ENCODE results near the gene DHRSX.
"Not testable (repeated sequence)": the region's sequence is repeated elsewhere in the genome, so short reads cannot be mapped to it uniquely, and the experiment has no call there.

DHRSX gene

DNA sequence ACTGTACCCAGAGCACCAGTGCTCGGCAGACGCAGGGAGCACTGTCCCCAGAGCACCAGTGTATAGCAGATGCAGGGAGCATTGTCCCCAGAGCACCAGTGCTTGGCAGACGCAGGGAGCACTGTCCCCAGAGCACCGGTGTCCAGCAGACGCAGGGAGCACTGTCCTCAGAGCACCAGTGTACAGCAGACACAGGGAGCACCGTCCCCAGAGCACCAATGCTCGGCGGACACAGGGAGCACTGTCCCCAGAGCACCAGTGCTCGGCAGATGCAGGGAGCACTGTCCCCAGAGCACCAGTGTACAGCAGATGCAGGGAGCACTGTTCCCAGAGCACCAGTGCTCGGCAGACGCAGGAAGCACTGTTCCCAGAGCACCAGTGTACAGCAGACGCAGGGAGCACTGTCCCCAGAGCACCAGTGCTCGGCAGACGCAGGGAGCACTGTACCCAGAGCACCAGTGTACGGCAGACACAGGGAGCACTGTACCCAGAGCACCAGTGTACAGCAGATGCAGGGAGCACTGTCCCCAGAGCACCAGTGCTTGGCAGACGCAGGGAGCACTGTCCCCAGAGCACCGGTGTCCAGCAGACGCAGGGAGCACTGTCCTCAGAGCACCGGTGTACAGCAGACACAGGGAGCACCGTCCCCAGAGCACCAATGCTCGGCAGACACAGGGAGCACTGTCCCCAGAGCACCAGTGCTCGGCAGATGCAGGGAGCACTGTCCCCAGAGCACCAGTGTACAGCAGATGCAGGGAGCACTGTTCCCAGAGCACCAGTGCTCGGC is 234.9 kb downstream of the DHRSX start:
- not testable (repeated sequence) for DNase-seq (ENCODE audit: low read depth in 2 of 2)

DNA sequence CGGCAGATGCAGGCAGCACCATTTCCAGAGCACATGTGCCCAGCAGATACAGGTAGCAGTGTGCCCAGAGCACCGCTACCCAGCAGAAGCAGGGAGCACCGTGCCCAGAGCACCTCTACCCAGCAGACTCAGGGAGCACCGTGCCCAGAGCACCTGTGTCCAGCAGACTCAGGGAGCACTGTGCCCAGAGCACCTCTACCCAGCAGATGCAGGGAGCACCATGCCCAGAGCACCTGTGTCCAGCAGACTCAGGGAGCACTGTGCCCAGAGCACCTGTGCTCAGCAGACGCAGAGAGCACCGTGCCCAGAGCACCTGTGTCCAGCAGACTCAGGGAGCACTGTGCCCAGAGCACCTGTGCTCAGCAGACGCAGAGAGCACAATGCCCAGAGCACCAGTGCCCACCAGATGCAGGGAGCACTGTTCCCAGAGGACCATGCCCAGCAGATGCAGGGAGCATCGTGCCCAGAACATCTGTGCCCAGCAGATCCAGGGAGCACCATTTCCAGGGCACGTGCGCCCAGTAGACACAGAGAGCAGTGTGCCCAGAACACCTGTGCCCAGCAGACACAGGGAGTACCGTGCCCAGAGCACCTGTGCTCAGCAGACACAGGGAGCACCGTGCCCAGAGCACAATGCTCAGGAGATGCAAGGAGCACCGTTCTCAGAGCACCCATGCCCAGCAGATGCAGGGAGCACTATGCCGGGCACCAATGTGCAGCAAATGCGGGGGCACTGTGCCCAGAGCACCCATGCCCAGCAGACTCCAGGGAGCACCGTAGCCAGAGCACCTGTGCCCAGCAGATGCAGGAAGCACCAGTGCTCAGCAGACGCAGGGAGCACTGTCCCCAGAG is 236.4 kb downstream of the DHRSX start:
- no peak for DNase-seq (ENCODE audit: low read depth in 2 of 2)

DNA sequence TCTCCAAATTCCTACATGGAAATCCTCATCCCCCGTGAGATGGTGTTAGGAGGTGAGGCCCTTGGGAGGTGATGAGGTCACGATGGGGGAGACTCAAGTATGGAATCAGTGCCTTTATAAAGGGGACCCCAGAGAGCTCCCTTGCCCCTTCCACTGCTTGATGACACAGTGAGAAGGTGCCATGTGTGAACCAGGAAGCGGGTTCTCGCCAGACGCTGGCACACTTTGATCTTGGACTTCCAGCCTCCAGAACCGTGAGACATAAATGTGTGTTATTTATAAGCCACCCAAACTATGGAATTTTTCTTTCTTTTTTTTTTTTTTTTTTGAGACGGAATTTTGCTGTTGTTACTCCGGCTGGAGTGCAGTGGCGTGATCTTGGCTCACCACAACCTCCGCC is 237.6 kb downstream of the DHRSX start:
- no peak for DNase-seq (ENCODE audit: low read depth in 2 of 2)

DNA sequence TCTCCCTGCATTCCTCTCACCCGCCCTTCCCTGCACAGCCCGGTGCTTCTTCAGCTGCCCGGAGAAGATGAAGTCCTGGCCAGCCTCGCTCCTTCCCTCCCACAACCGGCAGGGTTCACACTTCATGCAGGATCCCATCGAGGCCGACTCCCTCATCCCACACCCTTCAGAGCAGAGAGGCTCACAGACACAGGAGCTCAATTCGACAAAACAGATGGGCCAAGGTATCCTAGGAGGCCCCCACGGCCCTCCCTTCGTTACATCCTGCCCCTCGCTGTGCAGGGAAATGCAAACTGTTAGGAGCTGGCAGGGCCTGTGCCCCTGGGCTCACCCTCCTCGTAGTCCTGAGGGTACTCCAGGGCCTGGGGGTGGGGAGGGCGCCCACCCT is 238.1 kb downstream of the DHRSX start:
- DNase-seq (ENCODE audit: low read depth in 2 of 2): no peak

DNA sequence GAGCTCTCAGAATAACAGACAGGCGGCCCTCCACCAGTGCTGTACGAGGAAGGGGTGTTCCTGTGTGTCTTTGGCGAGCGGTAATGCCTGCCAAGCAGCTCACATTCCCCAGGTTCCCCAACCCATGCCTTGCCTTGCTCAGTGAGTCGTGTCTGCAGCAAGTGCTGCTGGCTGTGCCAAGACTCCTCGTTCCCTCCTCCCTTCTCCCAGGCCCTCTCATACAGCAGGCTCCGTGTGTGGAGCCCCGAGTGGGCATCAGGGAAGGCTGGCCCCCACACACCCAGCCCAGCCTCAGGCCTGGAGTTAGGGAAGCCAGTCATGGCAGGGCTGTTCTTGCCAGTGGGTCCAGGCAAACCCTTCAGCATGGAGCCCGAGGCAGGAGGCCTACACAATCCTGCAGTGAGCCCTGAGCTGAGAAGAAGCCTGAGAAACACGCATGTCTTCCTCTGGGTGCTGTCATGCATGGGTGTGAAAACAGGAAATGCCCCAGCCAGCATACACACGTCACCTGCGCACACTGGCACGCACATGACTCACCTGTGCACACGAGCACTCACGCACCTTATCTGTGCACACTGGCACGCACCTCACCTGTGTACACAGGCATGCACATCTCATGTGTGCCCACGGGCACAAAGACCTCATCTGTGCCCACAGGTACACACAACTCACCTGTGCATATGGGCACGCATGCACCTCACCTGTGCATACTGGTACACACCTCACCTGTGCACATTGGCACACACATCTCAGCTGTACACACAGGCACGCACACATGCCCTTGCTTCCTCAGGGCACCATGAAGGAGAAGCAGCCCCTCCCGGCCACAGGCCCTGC is 238.7 kb downstream of the DHRSX start:
- no peak for DNase-seq (ENCODE audit: low read depth in 2 of 2)

DNA sequence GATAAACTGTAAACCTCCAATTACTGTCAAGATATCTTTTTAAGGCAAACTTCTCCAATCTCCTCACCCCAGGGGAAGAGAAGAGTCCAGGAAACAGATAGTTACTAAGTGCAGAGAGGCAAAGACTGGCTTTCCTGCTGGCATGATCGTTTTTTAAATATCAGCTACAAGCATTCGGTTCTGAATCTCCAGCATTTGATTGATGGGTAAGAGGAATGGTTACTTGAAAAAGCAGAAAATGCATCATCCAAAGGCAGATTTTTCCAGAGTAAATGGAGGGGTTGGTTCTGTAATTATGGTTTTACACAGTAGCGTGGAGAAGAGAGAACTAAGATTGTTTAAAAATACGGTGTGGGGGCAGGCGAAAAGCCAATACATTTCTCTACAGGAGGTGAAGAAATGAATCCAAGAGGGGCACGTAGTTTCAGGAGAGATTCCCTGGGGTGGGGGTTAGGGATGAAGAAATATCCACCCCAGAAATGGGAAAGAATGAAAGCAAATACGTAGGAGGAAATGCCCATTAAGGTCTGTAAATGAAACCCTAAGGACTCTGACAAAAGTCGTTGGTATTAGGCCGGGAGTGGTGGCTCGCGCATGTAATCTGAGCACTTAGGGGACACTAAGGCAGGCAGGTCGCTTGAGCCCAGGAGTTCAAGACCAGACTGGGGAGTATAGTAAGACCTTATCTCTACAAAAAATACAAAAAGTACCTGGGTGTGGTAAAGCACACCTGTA is 248.3 kb downstream of the DHRSX start:
- no peak for DNase-seq (ENCODE audit: low read depth in 2 of 2)

DNA sequence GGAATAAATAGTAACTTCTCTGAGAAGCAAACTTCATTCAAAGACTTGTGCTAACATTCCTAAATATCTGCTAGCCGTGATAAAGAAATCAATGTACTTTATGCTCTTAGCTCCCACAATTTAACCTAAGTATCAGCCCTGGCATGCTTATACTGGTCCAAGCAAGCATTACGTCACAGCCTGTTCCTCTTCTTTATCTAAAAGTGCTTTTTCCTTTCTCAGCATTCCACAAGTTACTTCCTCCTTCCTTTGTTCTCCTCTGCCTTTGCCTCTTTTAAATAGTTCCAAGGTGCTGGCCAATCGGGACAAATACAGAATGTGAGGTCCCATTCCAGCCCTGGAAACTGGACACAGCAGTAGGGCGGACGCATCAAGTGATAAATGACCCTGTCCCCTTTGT is 249.6 kb downstream of the DHRSX start:
- no peak for DNase-seq (ENCODE audit: low read depth in 2 of 2)

DNA sequence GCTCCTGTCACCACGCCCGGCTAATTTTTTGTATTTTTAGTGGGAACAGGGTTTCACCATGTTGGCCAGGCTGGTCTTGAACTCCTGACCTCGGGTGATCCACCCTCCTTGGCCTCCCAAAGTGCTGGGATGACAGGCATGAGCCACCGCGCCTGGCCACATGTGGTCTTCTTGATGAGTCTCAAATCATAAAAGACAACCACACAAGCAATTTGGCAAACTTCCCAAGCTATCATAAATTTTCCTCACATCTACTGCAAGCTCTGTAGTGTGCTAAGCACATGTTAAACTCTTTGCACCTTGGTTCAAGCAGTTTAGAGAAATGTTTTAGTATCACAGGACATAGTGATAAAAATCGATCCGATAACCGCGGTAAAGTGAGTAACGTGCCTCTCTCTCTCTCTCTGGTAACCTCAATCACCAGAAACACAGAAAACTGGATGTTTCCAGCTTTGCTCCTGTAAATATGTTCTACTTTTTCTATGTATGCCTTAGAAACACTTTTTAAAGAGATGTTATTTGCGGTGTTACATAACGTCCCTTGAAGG is 256.8 kb downstream of the DHRSX start:
- DNase-seq (ENCODE audit: low read depth in 2 of 2): no peak

DNA sequence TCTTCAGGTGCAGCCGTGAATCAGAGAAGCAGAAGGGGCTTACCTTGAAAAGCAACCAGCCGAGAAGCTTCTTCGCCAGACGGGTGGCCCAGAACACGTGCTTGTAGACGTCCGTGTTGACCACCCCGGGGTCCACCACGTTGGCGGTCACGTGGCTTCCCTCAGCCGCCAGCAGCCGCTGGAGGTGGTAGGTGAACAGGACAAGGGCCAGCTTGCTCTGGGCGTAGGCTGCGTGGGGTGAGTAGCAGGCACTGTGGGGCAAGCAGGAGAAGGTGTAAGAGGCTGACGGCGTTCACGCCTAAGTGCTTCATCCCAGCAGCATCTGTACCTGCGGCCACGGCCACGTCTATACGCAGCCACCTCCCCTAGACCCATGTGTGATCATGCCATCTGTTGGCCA is 257.8 kb downstream of the DHRSX start:
- no peak for DNase-seq (ENCODE audit: low read depth in 2 of 2)

DNA sequence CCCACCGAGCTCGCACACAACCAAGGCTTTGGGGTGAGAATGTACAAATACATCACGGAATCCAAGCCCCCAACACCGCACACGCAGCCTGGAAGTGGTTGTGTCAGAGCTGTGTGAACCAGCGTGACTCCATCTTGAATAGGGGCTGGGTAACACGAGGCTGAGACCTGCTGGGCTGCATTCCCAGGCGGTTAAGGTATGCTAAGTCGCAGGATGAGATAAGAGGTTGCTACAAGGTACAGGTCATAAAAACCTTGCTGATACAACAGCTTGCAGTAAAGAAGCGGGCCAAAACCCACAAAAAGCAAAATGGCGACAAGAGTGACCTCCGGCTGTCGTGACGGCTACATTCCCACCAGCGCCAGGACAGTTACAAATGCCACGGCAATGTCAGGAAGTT is 258.4 kb downstream of the DHRSX start:
- DNase-seq (ENCODE audit: low read depth in 2 of 2): no peak

DNA sequence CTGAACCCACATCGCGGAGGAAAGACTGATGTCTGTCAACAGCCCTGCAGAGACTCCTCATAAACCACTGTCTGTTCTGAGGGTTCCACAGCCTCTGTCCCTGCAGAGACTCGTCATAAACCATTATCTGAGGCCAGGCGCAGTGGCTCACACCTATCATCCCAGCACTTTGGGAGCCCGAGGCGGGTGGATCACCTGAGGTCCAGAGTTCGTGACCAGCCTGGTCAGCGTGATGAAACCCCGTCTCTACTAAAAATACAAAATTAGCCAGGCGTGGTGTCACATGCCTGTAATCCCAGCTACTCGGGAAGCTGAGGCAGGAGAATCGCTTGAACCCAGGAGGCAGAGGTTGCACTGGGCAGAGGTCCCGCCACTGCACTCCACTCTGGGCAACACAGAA is 259.3 kb downstream of the DHRSX start:
- not testable (repeated sequence) for DNase-seq (ENCODE audit: low read depth in 2 of 2)

DNA sequence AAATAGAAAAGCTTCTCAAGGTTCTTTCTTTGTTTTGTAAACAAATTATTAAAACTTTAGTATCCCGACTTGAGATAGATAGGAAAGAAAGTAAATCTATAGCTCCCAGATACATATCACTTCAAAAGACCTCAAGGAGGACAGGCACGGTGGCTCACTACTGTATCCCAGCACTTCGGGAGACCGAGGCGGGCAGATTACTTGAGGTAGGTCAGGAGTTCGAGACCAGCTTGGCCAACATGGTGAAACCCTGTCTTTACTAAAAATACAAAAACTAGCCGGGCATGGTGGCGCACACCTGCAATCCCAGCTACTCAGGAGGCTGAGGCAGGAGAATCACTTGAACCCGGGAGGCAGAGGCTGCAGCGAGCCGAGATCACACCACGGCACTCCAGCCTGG is 260.0 kb downstream of the DHRSX start:
- DNase-seq (ENCODE audit: low read depth in 2 of 2): not testable (repeated sequence)

DNA sequence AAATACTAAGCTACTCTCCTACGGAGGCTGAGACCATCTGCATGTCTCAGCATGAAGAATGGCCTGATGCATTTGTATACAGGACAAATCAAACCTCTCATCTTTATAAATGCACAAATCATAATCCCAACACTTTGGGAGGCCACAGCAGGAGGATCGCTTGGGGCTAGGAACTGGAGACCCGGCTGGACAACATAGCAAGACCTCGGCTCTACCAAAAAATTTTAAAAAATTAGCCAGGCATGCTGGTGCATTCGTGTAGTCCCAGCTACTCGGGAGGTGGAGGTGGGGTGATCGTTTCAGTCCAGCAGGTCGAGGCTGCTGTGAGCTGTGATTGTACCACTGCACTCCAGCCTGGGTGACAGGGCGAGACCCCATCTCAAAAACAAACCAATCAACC is 262.8 kb downstream of the DHRSX start:
- DNase-seq (ENCODE audit: low read depth in 2 of 2): no peak

DNA sequence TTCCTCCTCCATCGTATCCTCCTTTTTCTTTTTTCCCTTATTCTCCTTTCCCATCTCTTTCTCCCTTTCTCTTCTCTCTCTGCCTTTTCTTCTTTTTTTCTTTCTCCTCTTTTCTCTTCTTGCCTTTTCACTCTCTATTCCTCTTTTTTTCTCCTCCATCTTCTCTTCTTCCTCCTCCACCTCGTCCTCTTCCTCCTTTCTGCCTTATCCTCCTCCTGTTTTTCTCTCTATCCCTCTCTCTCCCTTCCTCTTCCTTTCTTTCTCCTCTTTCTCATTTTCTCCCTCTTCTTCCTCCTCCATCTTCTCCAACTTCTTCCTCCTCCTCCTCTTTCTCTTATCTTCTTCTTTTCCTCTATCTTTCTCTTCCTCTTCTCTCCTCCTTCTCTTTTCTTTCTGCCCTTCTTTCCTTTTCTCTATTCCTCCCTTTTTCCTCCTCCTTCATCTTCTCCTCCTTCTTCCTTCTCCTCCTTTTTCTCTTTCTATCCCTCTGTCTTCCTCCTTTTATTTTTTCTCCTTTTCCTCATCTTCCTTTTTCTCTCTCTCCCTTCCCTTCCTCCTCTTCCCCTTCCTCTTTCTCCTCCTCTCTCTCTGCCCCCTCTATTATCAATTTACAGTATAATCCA is 269.1 kb downstream of the DHRSX start:
- no peak for DNase-seq (ENCODE audit: low read depth in 2 of 2)

DNA sequence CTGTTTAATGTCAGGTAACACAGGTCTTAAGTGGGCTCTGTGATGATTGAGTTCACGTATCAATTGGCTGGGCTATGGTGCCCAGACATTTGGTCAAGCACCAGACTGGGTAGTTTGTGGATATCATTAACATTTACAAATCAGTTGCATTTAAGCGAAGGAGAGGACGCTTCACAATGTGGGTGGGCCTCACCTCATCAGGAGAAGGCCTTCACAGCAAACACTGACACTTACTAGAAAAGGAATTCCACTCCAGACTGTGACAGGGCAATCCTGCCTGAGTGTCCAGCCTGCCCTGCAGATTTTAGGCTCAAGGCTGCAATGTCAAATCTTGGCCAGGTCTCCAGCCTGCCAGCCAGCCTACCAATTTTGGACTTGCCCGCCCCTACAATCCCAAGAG is 270.3 kb downstream of the DHRSX start:
- no peak for DNase-seq (ENCODE audit: low read depth in 2 of 2)

DNA sequence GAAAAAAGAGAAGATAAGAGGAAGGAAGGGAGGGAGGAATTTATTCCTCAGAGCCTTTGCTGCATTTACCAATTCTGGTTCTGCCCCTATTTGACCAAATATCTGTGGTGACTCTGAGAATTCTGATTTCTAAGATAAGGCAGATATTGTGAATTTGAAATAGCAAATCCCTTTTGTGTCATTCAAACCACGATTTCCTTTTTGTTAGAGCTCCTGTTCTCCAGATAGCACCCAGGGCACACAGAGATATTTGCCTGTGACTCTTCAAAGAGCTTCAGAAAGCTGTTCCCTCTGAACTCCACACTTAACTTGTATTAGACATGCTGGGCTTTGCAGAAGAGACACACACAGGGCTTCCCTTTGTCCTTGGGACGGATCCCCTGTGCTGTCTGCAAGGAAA is 272.2 kb downstream of the DHRSX start:
- no peak for DNase-seq (ENCODE audit: low read depth in 2 of 2)

DNA sequence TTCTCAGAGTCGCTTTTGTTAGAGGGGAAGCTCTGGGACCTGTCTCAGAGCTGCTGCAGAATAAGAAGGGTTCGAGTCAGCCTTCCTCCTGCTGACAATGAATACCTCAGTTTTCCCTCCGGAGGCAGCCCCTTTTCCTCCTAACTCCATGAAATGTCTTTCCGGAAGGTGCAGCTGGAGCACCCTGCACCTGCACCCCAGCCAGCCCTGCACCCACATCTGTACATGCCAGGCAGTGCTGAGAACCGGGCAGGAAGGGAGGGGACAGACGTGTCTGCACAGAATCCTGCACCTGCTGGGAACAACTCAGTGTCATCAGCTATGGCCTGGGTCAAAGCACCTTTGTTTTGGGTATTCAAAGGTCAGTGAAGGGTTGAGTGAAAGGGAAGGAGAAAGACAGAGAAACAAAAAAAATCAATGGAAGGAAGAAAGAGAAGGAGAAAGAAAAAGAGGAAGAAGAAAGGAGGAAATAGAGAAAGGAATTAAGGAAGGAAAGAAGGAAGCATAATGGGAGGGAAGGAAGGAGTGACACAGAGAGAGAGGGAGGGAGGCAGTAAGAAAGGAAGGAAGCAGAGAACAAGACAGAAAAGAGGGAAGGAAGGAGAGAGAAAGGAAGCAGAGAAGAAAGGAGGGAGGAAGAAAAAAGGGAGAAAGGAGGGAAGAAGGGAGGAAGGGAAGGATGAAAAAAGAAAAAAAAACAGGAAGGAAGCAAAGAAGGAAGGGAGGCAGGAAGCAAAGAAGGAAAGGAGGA is 273.7 kb downstream of the DHRSX start:
- DNase-seq (ENCODE audit: low read depth in 2 of 2): no peak

DNA sequence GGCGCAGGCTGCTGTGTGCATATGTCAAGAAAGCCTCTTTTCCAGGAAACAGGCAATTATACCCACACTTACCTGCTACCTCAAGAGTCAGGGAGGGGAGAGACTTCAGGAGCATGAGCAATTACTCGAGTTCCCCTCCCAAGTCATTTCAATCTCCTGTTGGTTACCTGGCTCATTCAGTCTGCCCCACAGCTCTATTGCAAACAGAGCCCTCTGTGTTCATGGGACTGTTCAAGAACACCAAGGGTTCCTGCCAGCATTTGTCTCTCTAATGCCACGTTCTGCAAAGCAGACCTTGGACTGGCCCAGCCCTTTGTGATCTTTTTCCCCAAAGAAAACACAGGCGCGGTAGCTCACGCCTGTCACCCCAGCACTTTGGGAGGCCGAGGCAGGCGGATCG is 274.6 kb downstream of the DHRSX start:
- no peak for DNase-seq (ENCODE audit: low read depth in 2 of 2)

DNA sequence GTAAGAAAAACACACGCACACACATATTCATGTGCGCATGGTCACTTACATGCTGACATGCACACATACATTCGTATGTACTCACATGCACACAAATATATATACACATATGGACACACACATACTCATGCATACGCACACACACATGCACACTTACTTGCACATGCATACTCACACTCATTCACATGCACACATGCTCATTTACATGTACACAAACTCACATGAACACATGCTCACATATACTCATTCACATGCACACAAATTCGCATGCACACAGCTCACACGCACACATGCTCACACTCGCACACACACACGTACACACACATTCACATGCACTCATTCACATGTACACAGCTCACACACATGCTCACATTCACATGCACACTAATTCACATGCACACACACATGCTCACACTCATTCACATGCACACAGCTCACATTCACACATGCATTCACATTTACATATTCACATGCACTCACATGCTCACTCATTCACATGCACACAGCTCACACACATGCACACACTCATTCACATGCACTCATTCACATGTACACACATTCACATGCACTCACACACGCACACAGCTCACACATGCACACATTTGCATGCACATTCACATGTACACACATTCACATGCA is 276.1 kb downstream of the DHRSX start:
- no peak for DNase-seq (ENCODE audit: low read depth in 2 of 2)

DNA sequence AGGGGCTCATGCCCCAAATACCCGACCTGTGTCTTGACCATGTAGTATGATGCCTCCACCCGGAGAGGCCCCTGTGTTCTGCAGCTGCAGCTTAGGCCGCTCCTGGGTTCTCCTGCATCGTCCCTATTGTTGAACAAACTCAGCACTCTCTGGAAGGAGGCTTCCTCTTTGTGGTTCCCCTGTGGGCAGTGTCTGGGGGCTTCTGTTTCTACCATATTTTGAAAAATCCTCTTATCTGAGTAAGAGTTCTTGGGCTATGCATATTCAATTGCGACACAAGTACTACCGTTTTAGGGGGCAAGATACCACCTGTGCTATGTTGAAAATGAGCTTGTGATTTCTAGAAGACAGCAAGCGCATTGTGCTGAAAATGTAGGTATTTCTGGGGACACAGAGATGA is 276.6 kb downstream of the DHRSX start:
- no peak for DNase-seq (ENCODE audit: low read depth in 2 of 2)
